ENCODE measurements around the gene CPN2. TPM values are rescaled to one million over a fixed set of nuclear protein-coding genes. Genes with fewer than 3 reads are reported as not detected.

The CPN2 gene
- total and polyA plus RNA-seq, 2 of the 13 experiments (the other 11 are each of a cell fraction or from before 2014, with no cell fraction given): 26.7 to 27.7 TPM

- 30% methylated on average over 12 of the region's 15 CpGs for WGBS (ENCODE audit: low lambda C conversion rate)
- Histone ChIP-seq H3K4me1 (ENCODE audit: insufficient read depth, low read length) (peaks cover 52% of the 10 kb centered on the region), H3K79me2 (ENCODE audit: insufficient read depth, low read length) (no peaks in the 10 kb centered on the region), H3K27ac (ENCODE audit: extremely low read length, insufficient read depth, low read length) (peak overlapping the region; percentile 87), H3K9me3 (ENCODE audit: low read length) (no peaks in the 10 kb centered on the region), H3K36me3 (replicated peaks in 1 of 2; ENCODE audit: control insufficient read depth in 1 of 2, insufficient read depth in 2 of 2, low read length in 2 of 2) (no peaks in the 10 kb centered on the region), H2AFZ (ENCODE audit: low read length) (no peak overlapping the region), H4K20me1 (ENCODE audit: insufficient read depth, low read length) (no peaks in the 10 kb centered on the region), H3K4me2 (ENCODE audit: low read depth, low read length) (peak overlapping the region; percentile 80), H3K9ac (ENCODE audit: insufficient read depth, low read depth, low read length) (no peak overlapping the region; the same call in 1 of the 2 replicates), H3K27me3 (ENCODE audit: control insufficient read depth in 1 of 2, insufficient read depth in 2 of 2, low read length in 2 of 2) (no peaks in the 10 kb centered on the region), H3K4me3 (replicated peaks in 1 of 3; ENCODE audit: insufficient read depth in 1 of 3, low read depth in 2 of 3, low read length in 3 of 3) (peak overlapping the region in 1 of 3 experiments; percentile 61; a peak in 1 of 6 replicates)
- FAIRE-seq: no peak
- ChIA-PET POLR2A (interaction anchor here (1.4 kb wide), 2 partner anchors 17 to 63 kb away, joined by 5 to 6 read pairs; partner anchors contain the start of gene CPN2), CTCF (ENCODE audit: low intra/inter-chr PET ratio, low total read pairs) (interaction anchor here (2.0 to 2.8 kb wide), 2 partner anchors 10 to 71 kb away, joined by 9 to 42 read pairs; no protein-coding TSS in a partner anchor)
- DNase-seq (ENCODE audit: low spot score): no peak
- in situ Hi-C loops (cut with HindIII; ENCODE audit: extremely low pct_ligation_motif_present, low pct_unique_long_range_greater_than_20kb) (loop anchor here (5.0 kb wide), 2 partner anchors 68 to 263 kb away; no protein-coding TSS in a partner anchor), intact Hi-C loops (cut with micrococcal nuclease; ENCODE audit: unreplicated experiment) (loop anchor here (1.0 to 5.0 kb wide), 2 partner anchors 70 to 258 kb away; no protein-coding TSS in a partner anchor)
- no peak for ATAC-seq
- BruUV-seq (replicated peaks): TSS peak; percentile 50
- no peak for TF ChIP-seq MIER3 (CRISPR knock-in tag; IDR thresholded peaks at IDR 0.05; ENCODE audit: borderline replicate concordance)
- TF ChIP-seq KIAA2018 (CRISPR knock-in tag; IDR thresholded peaks at IDR 0.05; ENCODE audit: borderline replicate concordance): 0 out of 2 replicates have a peak, but pooled peaks have one; percentile 0
- TF ChIP-seq ZNF619 (CRISPR knock-in tag; IDR thresholded peaks at IDR 0.05): no peak
- 0 out of 2 replicates have a peak, but pooled peaks have one; percentile 23 for TF ChIP-seq TFE3 (CRISPR knock-in tag; IDR thresholded peaks at IDR 0.05)
- TF ChIP-seq HNF1B (CRISPR knock-in tag; IDR thresholded peaks at IDR 0.05): 0 out of 2 replicates have a peak, but pooled peaks have one; percentile 55
- peak; percentile 37 for TF ChIP-seq ZNF777 (CRISPR knock-in tag; IDR thresholded peaks at IDR 0.05)
- TF ChIP-seq MEF2D (CRISPR knock-in tag; IDR thresholded peaks at IDR 0.05): peak; percentile 11; the same call in 1 of the 2 replicates
- TF ChIP-seq THAP11 (CRISPR knock-in tag; IDR thresholded peaks at IDR 0.05): 0 out of 2 replicates have a peak, but pooled peaks have one; percentile 2
Measured at GRCh38 chr3:194333981-194334320, 17.2 kb downstream of the CPN2 start.
